GM15510 (cell line): Measurements from ENCODE around the gene MTHFS.

Experiments
- POLR2A ChIP-seq: IDR thresholded peaks from 3 replicates; pipeline ENCODE4 v1.6.1; 2011; ENCODE audit warnings: borderline replicate concordance; ENCODE audit not compliant: insufficient read length; ENCODE audit errors: extremely low read depth

Gene MTHFS

GRCh38 chr15:79886124-79886523 lies 10.7 kb downstream of the MTHFS start:
- TF ChIP-seq POLR2A: no peak

GRCh38 chr15:79884204-79884596 lies 12.6 kb downstream of the MTHFS start:
- no peak for TF ChIP-seq POLR2A

- no peak for TF ChIP-seq POLR2A
Observed at GRCh38 chr15:79883579-79884203, 13.1 kb downstream of the MTHFS start.

- TF ChIP-seq POLR2A: no peak
Observed at GRCh38 chr15:79881668-79882067, 15.1 kb downstream of the MTHFS start.

GRCh38 chr15:79881254-79881653 lies 15.6 kb downstream of the MTHFS start:
- no peak for TF ChIP-seq POLR2A

- no peak for TF ChIP-seq POLR2A
Observed at GRCh38 chr15:79878078-79878705, 18.6 kb downstream of the MTHFS start.

- TF ChIP-seq POLR2A: no peak
Observed at GRCh38 chr15:79875213-79875612, 21.6 kb downstream of the MTHFS start.

- TF ChIP-seq POLR2A: no peak
Observed at GRCh38 chr15:79874242-79874641, 22.6 kb downstream of the MTHFS start.

GRCh38 chr15:79872358-79873017 lies 24.3 kb downstream of the MTHFS start:
- TF ChIP-seq POLR2A: no peak

GRCh38 chr15:79868554-79868953 lies 28.3 kb downstream of the MTHFS start:
- TF ChIP-seq POLR2A: no peak

GRCh38 chr15:79863886-79864285 lies 32.9 kb downstream of the MTHFS start:
- TF ChIP-seq POLR2A: no peak

- TF ChIP-seq POLR2A: no peak
Observed at GRCh38 chr15:79862191-79862590, 34.6 kb downstream of the MTHFS start.

GRCh38 chr15:79860661-79861060 lies 36.2 kb downstream of the MTHFS start:
- TF ChIP-seq POLR2A: no peak

GRCh38 chr15:79858469-79858868 lies 38.3 kb downstream of the MTHFS start:
- TF ChIP-seq POLR2A: no peak

GRCh38 chr15:79853492-79854328 lies 43.1 kb downstream of the MTHFS start:
- no peak for TF ChIP-seq POLR2A

- TF ChIP-seq POLR2A: no peak
Observed at GRCh38 chr15:79849789-79850188, 47.0 kb downstream of the MTHFS start.

GRCh38 chr15:79846539-79846938 lies 50.3 kb downstream of the MTHFS start:
- TF ChIP-seq POLR2A: no peak
